Left renal cortex interstitium (tissue), 4 donors: Measurements from ENCODE around the gene RYR2. TPM values are rescaled to one million over a fixed set of nuclear protein-coding genes. Genes with fewer than 3 reads are reported as not detected.

Experiments
- DNase-seq, 4 donors: peaks; one replicate each; pipeline ENCODE4 v3.0.0-alpha.2; 2013; ENCODE audit warnings: low read depth in 4 of 4, low spot score in 2 of 4, missing footprints in 1 of 4
- polyA plus RNA-seq, 4 donors: library from polyadenylated mRNA; unstranded; fragments of 120-200 nt; gene quantifications; one replicate each; pipeline ENCODE4 v1.2.1, GENCODE V29; 2013; ENCODE audit not compliant: insufficient read length in 4 of 4

Gene RYR2
- polyA plus RNA-seq, 4 donors: 1.1 to 1.4 (median 1.2) TPM

DNA sequence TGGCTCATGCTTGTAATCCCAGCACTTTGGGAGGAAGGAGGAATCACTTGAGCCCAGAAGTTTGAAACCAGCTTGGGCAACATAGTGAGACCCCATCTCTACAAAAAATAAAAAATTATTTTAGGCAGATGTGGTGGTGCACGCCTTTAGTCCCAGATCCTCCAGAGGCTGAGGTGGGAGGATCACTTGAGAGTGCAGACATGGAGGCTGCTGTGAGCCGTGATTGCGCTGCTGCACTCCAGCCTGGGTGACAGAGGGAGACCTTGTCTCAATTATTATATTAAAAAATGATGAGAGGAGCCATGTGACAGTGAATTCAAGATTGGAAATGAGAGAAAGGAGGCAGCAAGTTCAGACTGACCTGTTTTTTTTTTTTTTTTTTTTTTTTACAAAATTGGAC, 566.4 kb downstream of the RYR2 start:
- no peak for DNase-seq

DNA sequence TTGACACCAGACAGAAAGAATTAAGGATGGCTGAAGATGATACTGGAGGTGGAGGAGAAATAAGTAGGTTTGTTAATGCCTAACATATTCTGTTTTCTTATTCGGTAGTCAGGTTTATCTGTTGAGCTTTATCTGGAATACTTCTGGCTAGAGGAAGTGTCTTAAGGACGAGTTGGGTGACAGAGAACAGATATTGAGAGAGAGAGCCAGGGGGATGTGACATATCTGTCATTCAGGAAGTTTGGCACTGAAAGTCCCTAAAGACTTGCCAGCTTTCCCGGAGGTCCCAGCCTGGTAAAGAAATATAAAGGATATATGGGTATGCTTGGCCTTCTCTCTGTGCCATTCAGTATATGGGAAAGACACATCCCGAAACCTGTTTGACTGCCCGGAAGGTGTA, 568.2 kb downstream of the RYR2 start:
- no peak for DNase-seq

DNA sequence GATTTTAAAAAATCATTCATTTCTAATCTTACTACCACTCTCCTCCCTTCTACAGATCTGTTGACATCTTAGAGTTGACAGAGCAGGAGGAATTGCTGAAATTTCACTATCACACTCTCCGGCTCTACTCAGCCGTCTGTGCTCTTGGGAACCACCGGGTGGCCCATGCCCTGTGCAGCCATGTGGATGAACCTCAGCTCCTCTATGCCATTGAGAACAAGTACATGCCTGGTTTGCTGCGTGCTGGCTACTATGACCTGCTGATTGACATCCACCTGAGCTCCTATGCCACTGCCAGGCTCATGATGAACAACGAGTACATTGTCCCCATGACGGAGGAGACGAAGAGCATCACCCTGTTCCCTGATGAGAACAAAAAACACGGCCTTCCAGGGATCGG, 572.0 kb downstream of the RYR2 start:
- DNase-seq: no peak

DNA sequence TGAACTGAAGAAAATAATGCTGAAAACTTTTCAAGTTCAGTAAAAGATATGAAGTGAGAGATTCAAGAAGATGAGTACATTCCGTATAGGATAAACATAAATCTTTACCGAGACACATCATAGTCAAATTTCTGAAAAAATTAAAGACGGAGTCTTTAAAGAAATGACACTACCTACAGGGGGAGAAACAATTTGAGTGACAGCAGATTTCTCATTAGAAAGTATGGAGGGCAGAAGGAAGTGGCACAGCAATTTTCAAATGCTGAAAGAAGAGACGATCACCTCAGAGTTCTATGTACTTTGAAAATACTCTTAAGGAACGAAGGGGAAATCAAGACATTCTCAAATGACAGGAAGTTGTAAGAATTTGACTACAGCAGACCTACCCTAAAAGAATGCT, 577.6 kb downstream of the RYR2 start:
- no peak for DNase-seq

DNA sequence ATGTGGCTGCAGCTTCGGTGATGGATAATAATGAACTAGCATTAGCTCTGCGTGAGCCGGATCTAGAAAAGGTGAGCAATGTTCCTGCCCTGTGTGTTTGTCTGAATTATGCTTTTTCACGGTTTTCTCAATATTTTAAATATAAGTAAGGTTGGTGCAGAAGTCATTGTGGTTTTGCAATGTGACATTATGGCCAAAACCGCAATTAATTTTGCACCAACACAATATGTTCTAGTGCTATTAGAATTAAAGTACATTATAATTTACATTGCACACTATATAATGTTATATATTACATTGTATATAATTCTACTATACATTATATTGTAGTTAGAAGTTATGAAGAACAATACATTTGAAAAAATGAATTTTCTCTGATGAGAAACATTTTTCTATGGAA, 592.9 kb downstream of the RYR2 start:
- no peak for DNase-seq

DNA sequence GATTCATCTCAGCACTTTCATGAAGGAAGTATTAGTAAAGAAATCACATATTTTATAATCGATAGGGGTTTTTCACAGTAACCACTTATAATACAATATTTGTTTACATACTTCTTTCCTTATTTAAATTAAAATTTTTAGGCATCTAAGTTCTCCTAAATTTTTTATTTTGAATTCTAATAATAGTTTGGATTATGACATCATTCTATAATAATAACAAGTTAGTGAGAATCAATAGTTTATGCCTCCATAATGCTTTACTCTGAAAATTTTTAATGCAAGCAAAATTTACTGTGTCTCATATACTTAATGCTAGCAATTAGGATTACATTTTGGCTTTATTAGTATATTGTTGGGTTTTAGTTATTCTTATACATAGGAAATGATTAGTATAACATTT, 596.6 kb downstream of the RYR2 start:
- DNase-seq: no peak

DNA sequence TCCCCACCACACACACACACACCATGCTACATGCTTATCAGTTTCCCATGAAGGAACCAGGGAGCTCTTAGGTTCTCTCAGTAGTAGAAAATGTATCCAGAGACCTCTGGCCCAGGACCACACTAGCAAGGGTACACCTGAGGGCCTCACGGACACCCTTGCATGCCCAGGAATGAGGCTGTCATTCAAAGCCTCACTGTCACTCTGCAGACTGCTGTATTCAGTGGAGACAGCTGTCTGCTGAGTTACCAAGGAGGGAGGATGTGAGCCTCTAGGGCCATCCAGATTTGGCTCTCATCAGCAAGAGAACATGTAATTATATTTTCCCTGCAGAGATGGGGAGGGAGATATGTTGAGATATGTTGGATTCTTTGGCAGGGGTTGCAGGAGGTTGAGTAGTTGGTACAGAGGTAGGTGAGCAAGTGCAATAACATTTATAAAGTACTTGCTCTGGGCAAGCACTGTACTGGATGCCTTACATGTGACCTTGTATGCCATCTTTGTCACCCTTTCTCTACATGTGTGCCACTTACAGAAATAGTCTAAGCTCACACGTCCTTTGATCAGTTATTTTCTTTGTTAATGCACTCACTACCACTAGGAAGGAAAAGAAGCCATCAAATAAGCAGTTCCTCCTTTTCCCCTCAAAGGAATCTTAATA, 598.2 kb downstream of the RYR2 start:
- DNase-seq: no peak

DNA sequence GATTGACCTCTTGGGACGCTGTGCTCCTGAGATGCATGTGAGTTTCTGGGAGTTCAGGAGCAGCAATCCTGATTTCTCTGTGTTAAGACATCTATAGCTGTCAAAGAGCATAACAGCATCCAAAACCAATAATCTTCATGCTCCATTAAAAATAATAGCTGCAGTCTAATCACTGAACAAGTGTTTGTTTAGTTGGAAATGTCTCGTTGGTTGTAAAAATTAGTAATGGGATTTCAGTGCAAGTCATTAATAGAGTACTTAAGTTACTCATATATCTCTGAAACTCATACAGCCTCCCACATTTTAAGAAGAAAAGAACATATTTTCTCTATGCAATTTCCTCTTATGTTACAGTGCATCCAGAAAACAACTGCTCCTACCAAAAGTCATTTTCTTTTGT, 599.0 kb downstream of the RYR2 start:
- DNase-seq: peak in 2 of 4 donors; percentile 12 to 13

DNA sequence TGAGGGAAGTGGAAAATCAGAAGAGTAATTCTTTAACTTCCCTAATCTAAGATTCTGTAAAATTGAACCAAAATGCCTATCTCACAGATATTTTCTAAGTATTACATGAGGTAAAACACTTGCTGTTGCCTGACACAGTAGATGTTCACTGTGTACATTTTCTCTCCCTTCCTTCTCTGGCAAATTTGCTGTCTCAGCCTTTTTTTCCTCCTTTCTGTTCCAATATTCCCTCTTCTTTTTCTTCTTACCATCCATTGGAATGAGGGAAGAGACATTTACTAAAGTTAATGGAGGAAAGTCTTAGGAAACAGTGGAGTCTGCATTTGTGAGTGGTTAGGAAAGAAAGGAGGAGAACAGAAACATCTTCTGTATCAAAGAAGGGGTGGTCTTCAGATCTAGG, 608.8 kb downstream of the RYR2 start:
- no peak for DNase-seq

DNA sequence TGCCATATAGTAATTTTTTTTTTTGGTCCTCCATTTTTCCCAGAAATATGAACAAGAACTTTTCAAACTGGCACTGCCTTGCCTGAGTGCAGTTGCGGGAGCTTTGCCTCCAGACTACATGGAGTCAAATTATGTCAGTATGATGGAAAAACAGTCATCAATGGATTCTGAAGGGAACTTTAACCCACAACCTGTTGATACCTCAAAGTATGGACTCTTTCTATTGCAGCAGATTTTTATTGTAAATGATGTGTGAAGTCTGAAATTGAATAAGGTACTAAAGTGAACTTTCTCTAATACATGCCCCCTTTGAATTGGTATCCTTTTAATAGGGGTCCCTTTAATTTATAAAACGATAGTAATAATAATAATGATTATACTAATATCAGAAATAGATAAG, 613.8 kb downstream of the RYR2 start:
- DNase-seq: no peak

DNA sequence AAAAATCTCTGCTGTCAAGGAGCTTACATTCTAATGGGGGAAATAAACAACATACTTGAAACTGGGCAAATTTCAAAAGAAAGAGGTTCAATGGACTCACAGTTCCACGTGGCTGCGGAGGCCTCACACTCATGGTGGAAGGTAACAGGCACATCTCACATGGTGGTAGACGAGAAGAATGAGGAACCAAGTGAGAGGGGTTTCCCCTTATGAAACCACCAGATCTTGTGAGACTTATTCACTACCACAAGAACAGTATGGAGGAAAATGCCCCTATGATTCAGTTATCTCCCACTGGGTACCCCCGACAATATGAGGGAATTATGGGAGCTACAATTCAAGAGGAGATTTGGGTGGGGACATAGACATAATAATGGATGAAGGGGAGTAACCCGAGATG, 622.4 kb downstream of the RYR2 start:
- no peak for DNase-seq

DNA sequence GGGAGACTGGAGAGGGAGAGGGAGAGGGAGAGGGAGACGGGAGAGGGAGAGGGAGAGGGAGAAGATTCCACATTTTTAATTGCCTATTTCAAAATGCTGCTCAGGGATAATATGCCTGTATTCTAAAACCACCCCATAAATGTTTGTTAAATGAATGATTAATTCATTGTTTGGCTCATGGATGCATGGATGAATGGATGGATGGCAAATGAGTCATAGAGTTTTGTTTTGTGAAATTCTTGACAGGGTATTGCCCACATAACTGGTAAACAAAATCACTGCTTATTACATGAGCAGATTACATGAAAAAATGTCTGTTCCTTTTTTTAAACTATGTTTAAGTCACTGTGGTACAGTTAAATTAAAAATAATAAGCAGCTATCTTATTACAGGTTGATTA, 628.3 kb downstream of the RYR2 start:
- no peak for DNase-seq

DNA sequence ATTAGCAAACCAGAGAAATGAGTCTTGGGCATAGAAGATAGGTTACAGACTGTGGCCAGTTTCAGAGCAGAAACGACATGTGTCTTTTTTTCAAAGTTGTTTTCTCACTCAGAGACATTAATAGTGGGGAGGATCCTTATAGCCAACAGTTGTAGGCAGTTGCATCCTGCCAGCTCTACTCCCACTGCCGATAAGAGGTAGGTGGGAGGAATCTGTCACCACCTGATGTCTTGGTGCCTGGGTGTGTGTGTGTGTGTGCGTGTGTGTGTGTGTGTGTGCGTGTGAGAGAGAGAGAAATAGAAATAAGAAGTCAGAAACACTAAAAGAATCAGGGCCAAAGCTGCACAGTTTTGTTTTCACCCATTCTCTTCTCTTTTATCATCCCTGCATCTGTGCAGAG, 629.3 kb downstream of the RYR2 start:
- no peak for DNase-seq

DNA sequence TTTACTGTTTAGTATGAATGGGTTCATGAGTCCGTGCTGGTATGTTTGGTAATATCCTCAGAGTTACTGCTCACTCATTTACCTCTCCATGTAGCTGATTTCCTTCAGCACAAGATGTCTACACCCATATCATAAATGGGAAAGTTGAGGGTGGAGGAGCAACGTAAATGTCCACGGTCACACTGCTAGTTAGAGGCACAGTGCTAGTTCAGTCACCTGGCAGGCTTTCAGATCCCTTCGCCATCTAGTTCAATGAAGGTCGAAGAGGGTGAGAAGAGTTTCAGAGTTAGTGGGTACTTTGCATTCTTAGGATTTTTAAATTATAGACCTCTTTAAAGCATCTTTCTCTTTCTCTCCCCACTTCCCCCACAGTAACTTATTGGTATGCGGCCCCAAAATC, 630.0 kb downstream of the RYR2 start:
- DNase-seq: no peak

DNA sequence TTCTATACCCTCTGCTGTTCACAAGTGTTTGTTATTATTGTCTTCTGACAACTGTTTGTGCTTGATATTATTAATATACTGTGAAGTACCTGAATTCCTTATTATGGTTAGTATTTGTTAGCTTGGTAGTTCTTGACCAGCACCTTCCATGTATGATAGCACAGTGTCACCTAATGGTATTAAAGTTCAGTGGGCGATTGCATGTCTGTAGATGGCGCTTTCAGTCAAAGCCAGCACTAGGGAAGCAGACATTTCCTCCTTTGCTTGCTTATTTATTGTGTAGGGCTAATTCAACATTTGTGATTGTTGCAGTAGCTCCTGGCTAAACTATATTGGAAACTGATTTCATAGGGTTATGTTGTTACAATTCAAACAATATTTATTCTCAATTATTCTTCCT, 630.8 kb downstream of the RYR2 start:
- DNase-seq: no peak

DNA sequence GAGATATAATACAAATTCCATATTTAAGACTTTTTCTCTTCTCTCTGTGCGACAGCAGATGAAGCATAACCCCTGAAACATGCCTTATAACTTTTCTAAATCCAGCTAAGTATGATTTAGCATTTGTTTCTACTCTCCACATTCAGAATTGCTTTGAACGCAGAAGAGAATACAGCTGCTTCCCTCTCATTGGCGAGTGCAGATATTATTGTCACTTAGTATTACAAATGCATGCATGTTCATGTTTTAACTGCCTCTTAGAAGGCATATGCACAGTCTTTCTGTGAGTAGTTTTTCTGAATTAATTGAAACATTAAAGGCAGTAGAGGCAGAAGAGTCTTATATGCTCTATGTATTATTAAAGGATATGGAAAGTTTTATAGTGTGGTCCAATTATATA, 631.6 kb downstream of the RYR2 start:
- no peak for DNase-seq

DNA sequence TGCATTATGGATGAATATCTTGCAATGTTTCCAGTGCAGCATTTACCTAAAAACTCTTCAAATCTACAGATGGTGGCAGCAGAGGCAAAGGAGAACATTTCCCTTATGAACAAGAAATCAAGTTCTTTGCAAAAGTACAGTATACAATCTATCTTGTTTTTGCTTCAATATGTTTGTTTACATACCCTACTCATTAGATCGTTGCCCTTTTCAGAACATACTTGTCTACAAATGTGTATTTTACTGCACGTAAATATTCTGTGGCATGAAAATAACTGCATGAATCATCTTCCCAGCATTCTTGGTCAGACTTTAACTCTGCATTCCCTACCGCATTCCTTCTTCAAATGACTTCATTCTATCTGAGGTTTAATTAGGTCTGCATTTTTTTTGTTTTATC, 636.0 kb downstream of the RYR2 start:
- DNase-seq: peak in 1 of 4 donors; percentile 6

DNA sequence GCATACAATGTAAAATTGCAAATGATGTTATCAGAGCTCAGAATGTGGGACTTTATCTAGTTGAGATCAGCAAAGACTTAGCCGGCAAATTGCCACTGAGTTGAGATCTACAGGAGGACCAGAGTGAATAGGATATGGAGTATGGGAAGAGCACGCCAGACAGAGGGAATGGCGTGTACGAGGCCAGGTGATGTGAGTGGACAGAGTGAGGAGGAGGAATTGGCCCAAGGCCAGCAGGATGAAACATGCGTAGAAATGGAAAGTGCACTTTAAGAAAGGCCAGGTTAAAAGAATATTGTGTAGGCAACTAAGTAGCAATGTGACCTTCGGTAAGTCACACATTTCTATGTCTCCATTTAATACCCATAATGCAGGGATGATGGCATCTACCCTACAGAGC, 637.7 kb downstream of the RYR2 start:
- no peak for DNase-seq

DNA sequence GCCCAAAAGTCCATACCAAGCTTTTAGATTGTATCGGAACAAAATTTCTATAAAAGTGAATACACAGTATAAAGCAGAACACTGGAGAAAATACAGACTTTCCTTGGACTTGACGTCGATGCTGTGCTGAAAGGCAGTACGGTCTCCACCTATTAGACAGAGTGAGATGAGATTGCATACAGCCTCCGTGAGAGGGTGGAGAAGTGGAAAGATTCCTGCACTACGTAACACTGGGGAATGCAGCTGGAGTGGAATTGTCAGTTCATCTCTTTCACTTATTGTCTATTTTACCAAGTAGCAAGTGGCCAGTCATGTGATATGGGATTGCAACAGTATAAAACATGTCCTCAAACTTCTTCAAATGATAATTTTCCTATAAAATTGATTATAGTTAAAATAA, 639.2 kb downstream of the RYR2 start:
- no peak for DNase-seq

DNA sequence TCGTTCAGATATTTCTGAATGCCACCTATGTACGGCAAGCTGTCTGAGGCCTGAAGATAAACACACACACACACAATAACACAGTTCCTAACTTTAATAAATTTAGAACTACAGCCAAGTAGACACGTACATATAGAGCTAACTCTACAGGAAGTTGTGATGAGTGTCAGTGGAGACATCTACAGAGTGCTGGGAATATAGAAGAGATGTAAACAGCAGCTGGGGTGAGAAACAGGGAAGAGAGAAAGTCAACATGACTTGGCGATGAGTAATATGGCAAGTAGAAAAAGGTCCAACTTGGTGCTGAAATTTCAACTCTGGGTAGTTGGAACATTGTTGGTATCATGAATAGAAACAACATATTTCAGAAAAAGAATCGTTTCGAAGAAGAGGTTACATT, 642.3 kb downstream of the RYR2 start:
- DNase-seq: no peak

DNA sequence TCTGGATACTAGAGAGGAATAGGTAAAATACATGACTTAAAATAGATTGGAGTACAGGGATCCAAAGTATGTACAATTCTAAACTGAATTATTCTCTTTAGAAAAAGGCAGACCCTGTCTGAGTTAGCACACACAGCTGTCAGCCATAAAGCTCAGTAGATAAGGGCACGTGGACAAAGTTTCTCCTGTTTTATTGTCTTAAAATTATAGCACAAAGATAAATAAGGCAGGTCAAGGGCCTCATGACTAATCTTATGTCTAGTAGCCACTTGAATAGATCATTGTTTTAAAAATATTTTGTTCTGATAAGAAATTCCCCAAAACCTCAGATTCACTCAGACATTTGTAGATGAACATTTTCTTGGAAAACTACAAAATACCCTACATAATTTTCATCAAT, 643.6 kb downstream of the RYR2 start:
- DNase-seq: no peak

DNA sequence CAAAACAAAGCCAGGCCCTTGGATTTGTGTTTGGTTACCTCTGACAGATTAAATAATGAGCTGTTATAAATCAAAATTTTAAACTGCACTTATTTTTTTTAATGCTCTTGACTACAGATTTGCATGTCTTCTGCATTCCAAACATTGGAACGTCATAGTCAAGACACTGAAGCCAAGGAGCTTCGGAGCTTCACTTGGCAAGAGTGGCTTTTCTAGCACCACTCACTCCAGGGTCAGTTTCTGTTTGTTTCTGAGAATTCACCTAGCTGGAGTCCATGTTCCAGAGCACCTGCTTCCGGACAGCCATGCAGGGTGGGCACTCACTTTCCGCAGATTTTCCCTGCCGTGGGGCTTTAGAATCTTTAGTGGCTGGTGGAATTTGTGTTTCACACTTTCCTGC, 645.8 kb downstream of the RYR2 start:
- DNase-seq: no peak

DNA sequence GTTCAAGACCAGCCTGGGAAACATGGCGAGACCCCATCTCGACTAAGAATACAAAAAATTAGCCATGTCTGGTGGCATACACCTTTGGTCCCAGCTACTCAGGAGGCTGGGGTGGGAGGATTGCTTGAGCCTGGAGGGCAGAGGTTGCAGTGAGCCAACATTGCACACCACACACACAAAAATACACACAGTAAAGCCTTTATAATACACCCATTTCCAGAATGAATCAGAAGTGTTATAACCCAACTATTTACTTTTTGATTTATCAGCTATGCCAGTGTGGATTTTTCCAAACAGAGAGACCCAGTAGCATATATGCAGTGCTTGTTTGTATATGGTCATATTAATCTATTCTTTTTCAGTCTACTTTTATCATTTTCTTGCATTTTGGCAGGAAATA, 648.7 kb downstream of the RYR2 start:
- no peak for DNase-seq
